Thymus (tissue), 11 donors: Measurements from ENCODE around the gene TRAPPC12. TPM values are rescaled to one million over a fixed set of nuclear protein-coding genes. Genes with fewer than 3 reads are reported as not detected.
A peak's percentile ranks its signal among the peaks of the same experiment; 100 is the strongest.

Experiments used
- DNase-seq, 9 donors: peaks; one replicate each; pipeline ENCODE4 v3.0.0-alpha.2; 2013; ENCODE audit warnings: low spot score in 9 of 9, low read depth in 6 of 9, missing footprints in 1 of 9
- H3K27ac ChIP-seq, 2 donors: one replicate each; pipeline ENCODE4 v1.5.1; 2013; ENCODE audit warnings: control low read depth in 1 of 2, low read depth in 1 of 2, low read length in 1 of 2, mild to moderate bottlenecking in 1 of 2, moderate library complexity in 1 of 2
- H3K27me3 ChIP-seq, 2 donors: one replicate each; pipeline ENCODE4 v1.5.1; 2013; ENCODE audit warnings: low read length in 1 of 2; ENCODE audit not compliant: control insufficient read depth in 2 of 2, insufficient read depth in 1 of 2
- H3K36me3 ChIP-seq, 2 donors: one replicate each; pipeline ENCODE4 v1.5.1; 2013; ENCODE audit warnings: low read length in 1 of 2, mild to moderate bottlenecking in 1 of 2, moderate library complexity in 1 of 2; ENCODE audit not compliant: control insufficient read depth in 2 of 2, insufficient read depth in 2 of 2
- H3K4me1 ChIP-seq, 2 donors: one replicate each; pipeline ENCODE4 v1.5.1; 2013; ENCODE audit warnings: low read length in 2 of 2; ENCODE audit not compliant: control insufficient read depth in 2 of 2, insufficient read depth in 2 of 2
- H3K4me3 ChIP-seq, 2 donors: one replicate each; pipeline ENCODE4 v1.5.1; 2013; ENCODE audit warnings: low read length in 2 of 2, control low read depth in 1 of 2, mild to moderate bottlenecking in 1 of 2
- H3K9me3 ChIP-seq, 2 donors: one replicate each; pipeline ENCODE4 v1.5.1; 2013; ENCODE audit warnings: low read length in 1 of 2, mild to moderate bottlenecking in 1 of 2; ENCODE audit not compliant: control insufficient read depth in 2 of 2, insufficient read depth in 1 of 2
- WGBS: extraction: QIAGEN DNeasy Blood & Tissue Kit; methylation state at CpG from one replicate; pipeline ENCODE4 v1.1.7; 2013; 5-methylcytosine and 5-hydroxymethylcytosine counted together
- polyA plus RNA-seq: library from polyadenylated mRNA; stranded (reverse); fragments of 200-250 nt; gene quantifications from one replicate; pipeline ENCODE4 v1.2.3, GENCODE V29; 2013
- total RNA-seq: library from RNA; stranded (reverse); fragments of 120-200 nt; gene quantifications from one replicate; pipeline ENCODE4 v1.2.4, GENCODE V29; 2013
- donor health status: healthy.

The TRAPPC12 gene
- total and polyA plus RNA-seq, 2 donors = 41.8 to 136 TPM

DNA sequence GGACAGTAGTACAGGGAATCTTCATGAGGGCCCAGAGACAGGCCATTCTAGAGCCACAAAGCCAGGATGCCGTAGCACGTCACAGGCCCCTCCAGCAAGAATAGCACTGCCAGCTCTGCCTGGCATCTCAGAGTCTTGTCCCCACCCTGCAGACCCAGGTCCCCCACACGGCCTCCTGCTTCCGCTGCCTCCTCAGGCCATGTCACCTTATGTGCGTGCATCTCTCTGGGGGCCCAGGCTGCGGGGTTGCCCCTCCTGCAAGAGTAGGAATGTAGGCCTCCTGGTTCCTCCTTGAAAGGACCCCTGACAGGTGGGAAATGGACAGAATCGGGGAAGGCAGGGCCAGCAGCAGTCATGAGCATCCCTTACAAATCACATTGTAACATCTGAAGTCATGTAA, 90.0 kb downstream of the TRAPPC12 start:
- Histone ChIP-seq H3K4me3 (no peak overlapping the region), H3K27me3 (no peaks in the 10 kb centered on the region), H3K36me3 (peaks cover 59 to 70% of the 10 kb centered on the region in 2 donors), H3K9me3 (no peaks in the 10 kb centered on the region), H3K4me1 (no peaks in the 10 kb centered on the region), H3K27ac (peak overlapping the region in 1 of 2 donors; percentile 8)
- DNase-seq = no peak
- 97% methylated on average over 7 of the region's 7 CpGs for WGBS

DNA sequence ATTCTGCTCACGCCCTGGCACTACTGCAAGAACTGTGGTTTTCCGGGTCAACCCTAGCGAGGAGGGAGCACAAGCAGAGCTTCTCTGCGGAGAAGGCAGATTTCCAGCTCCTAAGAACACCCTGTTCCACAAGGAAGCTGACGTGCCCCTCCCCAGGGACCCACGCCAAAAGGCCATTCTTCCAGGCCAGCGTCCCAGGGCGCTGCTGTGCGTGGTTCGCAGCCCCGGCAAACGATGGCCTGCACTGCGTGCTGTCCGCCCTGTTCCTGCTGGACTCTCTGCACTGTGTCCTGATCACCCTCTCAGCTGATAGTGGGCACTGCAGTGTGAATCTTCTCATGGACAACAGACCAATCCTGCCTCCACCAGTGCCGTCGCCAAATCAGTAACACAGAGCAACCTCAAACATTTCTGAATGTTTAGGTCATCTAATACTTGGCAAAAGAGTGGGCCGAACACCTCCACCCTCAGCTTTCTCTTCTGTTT, 90.7 kb downstream of the TRAPPC12 start:
- no peak overlapping the region for H3K4me3 ChIP-seq
- no peak overlapping the region for H3K27ac ChIP-seq
- no peak for DNase-seq
- H3K4me1 ChIP-seq = no peaks in the 10 kb centered on the region
- H3K9me3 ChIP-seq = no peaks in the 10 kb centered on the region
- WGBS = 98% methylated on average over 17 of the region's 17 CpGs
- no peaks in the 10 kb centered on the region for H3K27me3 ChIP-seq
- H3K36me3 ChIP-seq = peaks cover 57 to 65% of the 10 kb centered on the region in 2 donors

DNA sequence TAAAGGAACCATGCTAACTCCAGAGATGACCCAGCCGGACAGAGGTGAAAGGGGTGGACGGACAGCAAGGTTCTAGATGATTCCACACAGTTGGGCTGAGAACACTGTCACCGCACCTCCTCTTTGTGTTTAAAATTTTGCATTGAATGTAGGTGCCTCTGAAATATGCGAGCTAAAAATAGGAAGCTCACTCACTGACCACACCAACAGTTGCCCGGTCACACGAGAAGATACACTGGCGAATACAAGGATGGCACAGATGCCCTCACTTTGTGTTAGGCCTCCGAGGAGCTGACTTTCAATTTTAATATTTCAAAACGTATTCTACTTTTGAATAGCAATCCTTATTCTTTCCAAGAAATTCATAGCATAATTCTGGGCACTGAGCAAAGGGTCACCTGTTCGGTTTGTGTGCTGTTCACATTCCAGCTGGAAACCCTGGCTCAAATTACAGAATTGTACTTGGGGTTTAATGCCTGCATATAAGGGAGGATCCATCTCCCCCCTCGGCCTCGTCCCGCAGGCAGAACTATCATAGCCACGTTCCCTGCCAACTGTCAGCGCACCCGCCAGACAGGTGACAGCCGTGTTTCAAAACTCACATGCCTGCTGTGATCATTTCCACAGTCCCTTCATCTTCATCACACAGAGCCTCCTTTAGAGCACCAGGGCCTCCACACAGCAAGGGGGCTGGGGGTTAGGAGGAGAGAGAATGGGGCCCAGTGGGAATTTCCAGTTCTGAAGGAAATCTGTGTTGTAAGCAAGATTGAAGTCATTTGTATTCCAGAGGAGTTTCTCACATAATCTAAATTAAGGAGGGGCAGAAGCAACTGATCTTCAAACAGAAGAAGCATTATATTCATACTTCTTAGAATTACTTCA, 91.6 kb downstream of the TRAPPC12 start:
- H3K27ac ChIP-seq = peak overlapping the region; percentile 47 to 75
- H3K4me3 ChIP-seq = no peak overlapping the region
- H3K36me3 ChIP-seq = peaks cover 49 to 58% of the 10 kb centered on the region in 2 donors
- H3K27me3 ChIP-seq = no peaks in the 10 kb centered on the region
- 92% methylated on average over 17 of the region's 17 CpGs for WGBS
- no peak for DNase-seq
- no peaks in the 10 kb centered on the region for H3K4me1 ChIP-seq
- H3K9me3 ChIP-seq = no peaks in the 10 kb centered on the region

DNA sequence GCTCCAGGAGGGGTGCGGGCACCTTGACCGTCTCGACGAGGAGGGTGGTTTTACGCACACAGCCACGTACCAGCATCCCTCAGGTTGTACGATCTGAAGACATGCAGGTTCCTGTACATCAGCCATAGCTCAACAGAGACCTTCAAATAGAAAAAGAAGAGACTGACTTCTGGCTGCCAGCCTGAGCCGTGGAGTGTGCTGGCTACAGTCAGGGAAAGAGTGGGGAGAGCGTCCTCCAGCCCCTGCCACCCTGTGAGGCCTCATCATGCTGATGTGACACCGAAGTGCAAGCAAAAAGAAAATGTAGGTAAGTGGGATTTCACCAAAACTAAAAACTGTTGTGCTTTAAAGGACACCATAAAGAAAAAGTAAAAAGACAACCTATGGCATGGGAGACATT, 92.8 kb downstream of the TRAPPC12 start:
- Histone ChIP-seq H3K27me3 (no peaks in the 10 kb centered on the region), H3K27ac (no peak overlapping the region), H3K36me3 (peaks cover 43 to 49% of the 10 kb centered on the region in 2 donors), H3K9me3 (no peaks in the 10 kb centered on the region), H3K4me3 (no peak overlapping the region), H3K4me1 (no peaks in the 10 kb centered on the region)
- 87% methylated on average over 10 of the region's 10 CpGs for WGBS
- no peak for DNase-seq

DNA sequence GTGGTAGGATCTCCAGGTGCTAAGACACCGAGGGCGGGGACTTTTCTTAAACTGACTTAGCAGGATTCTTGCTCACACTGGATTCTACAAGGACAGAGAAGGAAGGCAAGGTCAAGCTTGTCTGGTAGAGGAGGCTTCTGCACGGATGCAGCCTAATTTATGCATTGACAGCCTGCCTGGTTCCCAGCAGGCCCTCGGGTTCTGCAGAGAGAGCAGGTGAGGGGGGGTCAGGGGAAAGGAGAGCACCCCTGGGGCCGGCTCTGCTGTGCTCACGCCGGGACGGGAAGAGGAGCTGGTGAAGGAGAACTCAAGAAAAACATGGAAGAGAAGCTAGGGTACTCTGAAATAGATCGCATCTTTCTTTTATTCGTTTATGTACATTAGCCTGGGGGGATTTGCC, 93.5 kb downstream of the TRAPPC12 start:
- Histone ChIP-seq H3K4me3 (no peak overlapping the region), H3K27ac (peak overlapping the region in 1 of 2 donors; percentile 15), H3K36me3 (peaks cover 37 to 46% of the 10 kb centered on the region in 2 donors), H3K9me3 (no peaks in the 10 kb centered on the region), H3K27me3 (no peaks in the 10 kb centered on the region), H3K4me1 (no peaks in the 10 kb centered on the region)
- no peak for DNase-seq
- WGBS = 89% methylated on average over 10 of the region's 10 CpGs

DNA sequence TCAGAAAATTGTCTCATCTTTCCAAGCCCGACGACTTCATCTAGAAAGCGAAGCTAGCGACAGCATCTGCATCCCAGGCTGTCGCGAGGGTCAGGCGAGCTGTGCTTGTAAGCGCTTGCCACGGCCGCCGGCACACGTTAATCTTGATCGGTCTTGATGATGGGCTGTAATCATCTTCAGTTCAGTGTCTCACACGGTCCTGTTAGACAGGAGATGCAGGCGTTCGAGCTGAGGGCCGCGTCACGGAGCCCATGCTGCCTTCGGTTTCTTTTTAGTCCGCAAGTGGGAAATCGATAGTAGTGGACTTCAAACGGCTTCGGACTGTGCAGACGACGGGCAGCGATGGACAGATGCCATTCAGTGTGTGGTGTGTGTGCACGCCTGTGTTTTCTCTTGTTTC, 96.3 kb downstream of the TRAPPC12 start:
- Histone ChIP-seq H3K9me3 (no peaks in the 10 kb centered on the region), H3K27me3 (no peaks in the 10 kb centered on the region), H3K4me1 (peaks cover 0 to 3% of the 10 kb centered on the region in 2 donors), H3K27ac (no peak overlapping the region), H3K36me3 (peaks cover 37 to 43% of the 10 kb centered on the region in 2 donors), H3K4me3 (no peak overlapping the region)
- DNase-seq = no peak
- WGBS = 96% methylated on average over 28 of the region's 28 CpGs

DNA sequence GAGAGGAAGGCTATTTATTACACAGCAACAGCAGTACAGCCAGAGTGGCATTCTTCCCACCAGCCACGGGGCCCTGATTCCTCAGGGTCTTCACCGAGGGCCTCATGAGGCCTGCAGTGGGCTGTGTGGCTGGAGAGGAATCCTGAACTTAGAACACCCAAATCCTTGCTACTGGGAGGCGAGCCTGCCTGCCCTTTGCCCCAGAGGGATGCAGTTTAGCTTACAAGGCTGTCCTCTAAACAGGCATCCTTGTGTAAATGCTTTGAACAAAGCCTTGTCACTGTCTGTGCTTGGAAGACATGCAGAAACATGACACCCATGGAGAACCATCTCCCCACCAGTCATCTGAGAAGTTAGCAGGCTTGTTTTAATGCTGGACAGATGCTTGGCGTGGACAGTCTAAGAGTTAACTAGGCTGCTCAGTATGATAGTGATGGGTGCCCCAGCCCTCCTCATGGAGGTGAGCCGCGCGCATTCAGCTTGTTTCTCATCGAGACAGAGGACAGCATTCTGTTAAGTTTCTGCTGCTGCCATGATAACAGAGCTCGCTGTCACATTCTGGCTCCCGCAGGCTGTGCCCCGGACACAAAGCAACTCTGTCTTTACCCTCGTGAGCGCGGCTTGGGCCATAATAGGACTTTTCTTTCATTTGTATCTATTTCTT, 97.0 kb downstream of the TRAPPC12 start:
- Histone ChIP-seq H3K9me3 (no peaks in the 10 kb centered on the region), H3K27ac (no peak overlapping the region), H3K27me3 (no peaks in the 10 kb centered on the region), H3K4me1 (peaks cover 2 to 5% of the 10 kb centered on the region in 2 donors), H3K36me3 (peaks cover 33 to 41% of the 10 kb centered on the region in 2 donors), H3K4me3 (no peak overlapping the region)
- DNase-seq = no peak
- 85% methylated on average over 14 of the region's 14 CpGs for WGBS

DNA sequence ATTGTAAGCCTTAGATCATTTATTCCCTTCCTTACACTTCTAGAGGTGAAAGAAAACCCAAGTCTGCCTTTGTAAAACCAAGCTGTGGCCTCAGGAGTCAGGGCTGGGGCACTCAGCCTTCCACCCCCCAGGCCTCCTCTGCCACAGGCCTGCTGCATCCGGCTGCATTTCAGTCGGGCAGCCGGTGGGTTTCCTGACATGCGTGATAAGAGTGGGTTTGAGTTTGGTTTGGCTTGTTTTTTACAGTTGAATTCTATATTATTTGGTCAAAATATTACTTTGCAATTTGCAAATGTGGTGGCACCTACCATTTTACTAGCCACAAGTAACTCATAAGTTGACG, 97.5 kb downstream of the TRAPPC12 start:
- Histone ChIP-seq H3K27ac (no peak overlapping the region), H3K4me3 (no peak overlapping the region), H3K9me3 (no peaks in the 10 kb centered on the region), H3K36me3 (peaks cover 32 to 36% of the 10 kb centered on the region in 2 donors), H3K4me1 (peaks cover 2 to 5% of the 10 kb centered on the region in 2 donors), H3K27me3 (no peaks in the 10 kb centered on the region)
- no peak for DNase-seq
- WGBS = 54% methylated on average over 5 of the region's 5 CpGs

DNA sequence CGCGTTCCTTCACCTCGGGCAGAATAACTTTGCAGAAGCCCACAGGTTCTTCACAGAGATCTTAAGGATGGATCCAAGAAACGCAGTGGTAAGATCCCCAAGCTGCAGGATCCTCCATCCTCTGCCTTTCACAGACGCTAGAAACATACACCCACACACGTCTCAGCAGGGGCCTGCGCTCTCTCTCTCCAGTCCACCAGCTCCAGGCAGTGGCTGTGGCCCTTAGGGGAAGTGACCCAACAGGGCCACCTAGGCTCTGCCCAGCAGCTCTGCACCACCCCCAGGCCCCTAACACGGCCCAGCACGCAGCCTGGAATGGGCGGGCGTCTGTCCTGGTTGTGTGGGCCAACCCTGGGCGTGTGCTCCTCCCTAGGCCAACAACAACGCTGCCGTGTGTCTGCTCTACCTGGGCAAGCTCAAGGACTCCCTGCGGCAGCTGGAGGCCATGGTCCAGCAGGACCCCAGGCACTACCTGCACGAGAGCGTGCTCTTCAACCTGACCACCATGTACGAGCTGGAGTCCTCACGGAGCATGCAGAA, 99.4 kb downstream of the TRAPPC12 start:
- no peak for DNase-seq
- no peak overlapping the region for H3K27ac ChIP-seq
- 97% methylated on average over 19 of the region's 19 CpGs for WGBS
- peaks cover 2 to 5% of the 10 kb centered on the region in 2 donors for H3K4me1 ChIP-seq
- peaks cover 27 to 34% of the 10 kb centered on the region in 2 donors for H3K36me3 ChIP-seq
- H3K4me3 ChIP-seq = no peak overlapping the region
- peaks cover 0 to 4% of the 10 kb centered on the region in 2 donors for H3K9me3 ChIP-seq
- no peaks in the 10 kb centered on the region for H3K27me3 ChIP-seq
